Nephron progenitor cell (in vitro differentiated cells): ENCODE measurements around the gene TMEM117.

ENCODE experiments used
- DNase-seq: peaks from one replicate; pipeline ENCODE4 v3.0.0; 2021
- H3K27ac Mint-ChIP-seq: 2 replicates; pipeline ENCODE4 v1.8.0; 2021; ENCODE audit warnings: mild to moderate bottlenecking, moderate library complexity, mixed read lengths
- H3K27me3 Mint-ChIP-seq: 2 replicates; pipeline ENCODE4 v1.8.0; 2021; ENCODE audit warnings: mild to moderate bottlenecking, low read depth, mixed read lengths; ENCODE audit not compliant: poor library complexity
- H3K36me3 Mint-ChIP-seq: 2 replicates; pipeline ENCODE4 v1.8.0; 2021; ENCODE audit warnings: low read depth, mixed read lengths
- H3K4me1 Mint-ChIP-seq: 2 replicates; pipeline ENCODE4 v1.8.0; 2021; ENCODE audit warnings: mixed read lengths
- H3K4me3 Mint-ChIP-seq: 2 replicates; pipeline ENCODE4 v1.8.0; 2021; ENCODE audit warnings: mild to moderate bottlenecking, moderate library complexity, mixed read lengths
- H3K9me3 Mint-ChIP-seq: 2 replicates; pipeline ENCODE4 v1.8.0; 2021; ENCODE audit warnings: mild to moderate bottlenecking, moderate library complexity, mixed read lengths
- CTCF ChIP-seq: fragments of 200-600 bp; sonication (generic); IDR thresholded peaks from 2 replicates; pipeline ENCODE4 v1.5.0; 2021; ENCODE audit warnings: antibody characterized with exemption

TMEM117 gene

GRCh38 chr12:44058366-44058765, 222.5 kb downstream of the TMEM117 start:
- Mint-ChIP-seq H3K9me3 (no peaks in the 10 kb centered on the region), H3K4me1 (no peaks in the 10 kb centered on the region), H3K27me3 (no peaks in the 10 kb centered on the region), H3K4me3 (no peak overlapping the region), H3K27ac (no peak overlapping the region), H3K36me3 (no peaks in the 10 kb centered on the region)
- TF ChIP-seq CTCF = no peak
- no peak for DNase-seq

GRCh38 chr12:44059476-44059875, 223.6 kb downstream of the TMEM117 start:
- Mint-ChIP-seq H3K4me1 (no peaks in the 10 kb centered on the region), H3K9me3 (no peaks in the 10 kb centered on the region), H3K36me3 (no peaks in the 10 kb centered on the region), H3K27me3 (no peaks in the 10 kb centered on the region), H3K27ac (no peak overlapping the region), H3K4me3 (no peak overlapping the region)
- no peak for TF ChIP-seq CTCF
- no peak for DNase-seq

GRCh38 chr12:44063671-44064070, 227.8 kb downstream of the TMEM117 start:
- Mint-ChIP-seq H3K9me3 (no peaks in the 10 kb centered on the region), H3K36me3 (no peaks in the 10 kb centered on the region), H3K4me1 (no peaks in the 10 kb centered on the region), H3K27ac (no peak overlapping the region), H3K4me3 (no peak overlapping the region), H3K27me3 (no peaks in the 10 kb centered on the region)
- no peak for DNase-seq
- TF ChIP-seq CTCF = no peak

- no peak for DNase-seq
- Mint-ChIP-seq H3K9me3 (no peaks in the 10 kb centered on the region), H3K4me1 (peaks cover 4% of the 10 kb centered on the region), H3K36me3 (no peaks in the 10 kb centered on the region), H3K27ac (peak overlapping the region; percentile 57), H3K4me3 (no peak overlapping the region), H3K27me3 (no peaks in the 10 kb centered on the region)
- no peak for TF ChIP-seq CTCF
Measured at GRCh38 chr12:44076871-44077270, 241.0 kb downstream of the TMEM117 start.

GRCh38 chr12:44077294-44077693, 241.4 kb downstream of the TMEM117 start:
- H3K36me3 Mint-ChIP-seq = no peaks in the 10 kb centered on the region
- TF ChIP-seq CTCF = no peak
- H3K9me3 Mint-ChIP-seq = no peaks in the 10 kb centered on the region
- no peak overlapping the region for H3K27ac Mint-ChIP-seq
- peaks cover 2% of the 10 kb centered on the region for H3K4me1 Mint-ChIP-seq
- no peak overlapping the region for H3K4me3 Mint-ChIP-seq
- DNase-seq = no peak
- H3K27me3 Mint-ChIP-seq = no peaks in the 10 kb centered on the region

GRCh38 chr12:44078273-44078672, 242.4 kb downstream of the TMEM117 start:
- Mint-ChIP-seq H3K27ac (no peak overlapping the region), H3K36me3 (no peaks in the 10 kb centered on the region), H3K9me3 (no peaks in the 10 kb centered on the region), H3K4me1 (no peaks in the 10 kb centered on the region), H3K4me3 (no peak overlapping the region), H3K27me3 (no peaks in the 10 kb centered on the region)
- DNase-seq = no peak
- no peak for TF ChIP-seq CTCF
